Femur (tissue), 1 donor: Measurements from ENCODE around the gene MARS1.
"Not testable (repeated sequence)": the region's sequence is repeated elsewhere in the genome, so short reads cannot be mapped to it uniquely, and the experiment has no call there.

ENCODE experiments used
- DNase-seq: peaks from one replicate; pipeline ENCODE4 v3.0.0-alpha.2; 2017

The MARS1 gene

GRCh38 chr12:57487597-57488401 is at the start of gene MARS1:
MARS1 (plus strand) TSS chr12:57488068; CDS start chr12:57488091, 23 bp downstream.
- peak; percentile 97 for DNase-seq

GRCh38 chr12:57438400-57438799 is 49.5 kb upstream of the MARS1 start:
- DNase-seq: no peak

- no peak for DNase-seq
These were observed 48.1 kb upstream of the MARS1 start for GRCh38 chr12:57439762-57440266.

GRCh38 chr12:57441393-57441792 is 46.5 kb upstream of the MARS1 start:
- DNase-seq: not testable (repeated sequence)

- no peak for DNase-seq
These were observed 45.9 kb upstream of the MARS1 start for GRCh38 chr12:57441846-57442427.

GRCh38 chr12:57444337-57444736 is 43.5 kb upstream of the MARS1 start:
- not testable (repeated sequence) for DNase-seq

- no peak for DNase-seq
These were observed 43.1 kb upstream of the MARS1 start for GRCh38 chr12:57444744-57445143.

- DNase-seq: no peak
These were observed 41.4 kb upstream of the MARS1 start for GRCh38 chr12:57446292-57446960.

GRCh38 chr12:57448669-57449068 is 39.2 kb upstream of the MARS1 start:
- no peak for DNase-seq

GRCh38 chr12:57449375-57449774 is 38.5 kb upstream of the MARS1 start:
- DNase-seq: no peak

- DNase-seq: no peak
These were observed 37.8 kb upstream of the MARS1 start for GRCh38 chr12:57450057-57450456.

GRCh38 chr12:57451233-57451778 is 36.6 kb upstream of the MARS1 start:
- DNase-seq: no peak

GRCh38 chr12:57452181-57452936 is 35.5 kb upstream of the MARS1 start:
- peak; percentile 70 for DNase-seq

- DNase-seq: peak; percentile 87
These were observed 34.8 kb upstream of the MARS1 start for GRCh38 chr12:57452937-57453509.

GRCh38 chr12:57454213-57454565 is 33.7 kb upstream of the MARS1 start:
- DNase-seq: no peak

- no peak for DNase-seq
These were observed 33.1 kb upstream of the MARS1 start, which contains the start of gene INHBE for GRCh38 chr12:57454566-57455373. INHBE (plus strand) TSS chr12:57455307; CDS start chr12:57455537, 230 bp downstream.

GRCh38 chr12:57455374-57456144 is 32.3 kb upstream of the MARS1 start:
- DNase-seq: no peak

GRCh38 chr12:57456145-57456700 is 31.6 kb upstream of the MARS1 start:
- DNase-seq: no peak

- no peak for DNase-seq
These were observed 31.0 kb upstream of the MARS1 start for GRCh38 chr12:57456737-57457490.
